ENCODE measurements around the gene ST6GALNAC2.

Gene ST6GALNAC2

DNA sequence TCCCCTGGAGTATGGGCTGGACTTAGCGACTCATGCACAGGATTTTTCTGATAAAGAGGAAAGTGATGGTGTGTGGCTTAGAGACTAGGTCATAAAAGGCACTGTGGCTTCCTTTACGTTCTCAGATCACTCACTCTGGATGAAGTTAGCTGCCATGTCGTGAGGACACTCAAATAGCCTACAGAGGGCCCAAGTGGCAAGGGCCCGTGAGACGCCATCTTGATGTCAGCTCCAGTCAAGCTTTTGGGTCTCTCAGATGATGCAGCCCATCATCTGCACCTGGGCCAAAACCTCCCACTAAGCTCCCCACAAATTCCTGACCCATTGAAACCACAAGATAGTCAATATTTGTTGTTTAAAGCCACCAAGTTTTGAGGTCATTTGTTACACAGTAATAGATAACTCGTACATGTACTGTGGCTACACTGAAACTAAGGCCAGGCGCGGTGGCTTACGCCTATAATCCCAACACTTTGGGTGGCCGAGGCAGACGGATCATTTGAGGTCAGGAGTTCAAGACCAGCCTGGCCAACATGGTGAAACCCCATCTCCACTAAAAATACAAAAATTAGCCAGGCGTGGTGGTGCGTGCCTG is 14.7 kb downstream of the ST6GALNAC2 start:
- TF ChIP-seq, protein P1, sequence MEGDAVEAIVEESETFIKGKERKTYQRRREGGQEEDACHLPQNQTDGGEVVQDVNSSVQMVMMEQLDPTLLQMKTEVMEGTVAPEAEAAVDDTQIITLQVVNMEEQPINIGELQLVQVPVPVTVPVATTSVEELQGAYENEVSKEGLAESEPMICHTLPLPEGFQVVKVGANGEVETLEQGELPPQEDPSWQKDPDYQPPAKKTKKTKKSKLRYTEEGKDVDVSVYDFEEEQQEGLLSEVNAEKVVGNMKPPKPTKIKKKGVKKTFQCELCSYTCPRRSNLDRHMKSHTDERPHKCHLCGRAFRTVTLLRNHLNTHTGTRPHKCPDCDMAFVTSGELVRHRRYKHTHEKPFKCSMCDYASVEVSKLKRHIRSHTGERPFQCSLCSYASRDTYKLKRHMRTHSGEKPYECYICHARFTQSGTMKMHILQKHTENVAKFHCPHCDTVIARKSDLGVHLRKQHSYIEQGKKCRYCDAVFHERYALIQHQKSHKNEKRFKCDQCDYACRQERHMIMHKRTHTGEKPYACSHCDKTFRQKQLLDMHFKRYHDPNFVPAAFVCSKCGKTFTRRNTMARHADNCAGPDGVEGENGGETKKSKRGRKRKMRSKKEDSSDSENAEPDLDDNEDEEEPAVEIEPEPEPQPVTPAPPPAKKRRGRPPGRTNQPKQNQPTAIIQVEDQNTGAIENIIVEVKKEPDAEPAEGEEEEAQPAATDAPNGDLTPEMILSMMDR (IDR thresholded peaks at IDR 0.05; ENCODE audit: low read depth, low read length, missing control alignments): no peak
- no peak overlapping the region for H3K4me3 ChIP-seq (replicated peaks; ENCODE audit: low read depth, low read length)
- no peak for DNase-seq (ENCODE audit: extremely low read depth, low read depth)

DNA sequence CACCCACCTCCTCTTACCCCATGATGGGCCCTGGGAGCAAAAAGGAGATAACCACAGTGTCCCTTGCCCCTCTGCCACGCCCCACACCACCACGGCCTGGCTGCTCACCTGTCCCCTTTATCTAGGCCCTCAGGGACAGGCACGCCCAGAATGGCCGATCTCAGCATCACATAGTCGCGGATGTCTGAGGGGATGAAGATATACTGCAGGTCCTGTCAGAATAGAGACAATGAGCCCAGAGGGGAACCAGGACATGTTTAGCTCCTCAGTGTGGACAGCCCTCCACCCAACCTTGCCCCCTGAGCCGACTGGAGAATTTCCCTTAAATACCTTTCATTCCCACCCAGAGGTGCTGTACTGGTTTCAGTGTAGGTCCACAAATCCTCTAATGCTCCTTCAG is 15.2 kb downstream of the ST6GALNAC2 start:
- no peak overlapping the region for H3K4me3 ChIP-seq (replicated peaks; ENCODE audit: low read depth, low read length)
- TF ChIP-seq, protein P1 (IDR thresholded peaks at IDR 0.05; ENCODE audit: low read depth, low read length, missing control alignments): no peak
- DNase-seq (ENCODE audit: extremely low read depth, low read depth): no peak

DNA sequence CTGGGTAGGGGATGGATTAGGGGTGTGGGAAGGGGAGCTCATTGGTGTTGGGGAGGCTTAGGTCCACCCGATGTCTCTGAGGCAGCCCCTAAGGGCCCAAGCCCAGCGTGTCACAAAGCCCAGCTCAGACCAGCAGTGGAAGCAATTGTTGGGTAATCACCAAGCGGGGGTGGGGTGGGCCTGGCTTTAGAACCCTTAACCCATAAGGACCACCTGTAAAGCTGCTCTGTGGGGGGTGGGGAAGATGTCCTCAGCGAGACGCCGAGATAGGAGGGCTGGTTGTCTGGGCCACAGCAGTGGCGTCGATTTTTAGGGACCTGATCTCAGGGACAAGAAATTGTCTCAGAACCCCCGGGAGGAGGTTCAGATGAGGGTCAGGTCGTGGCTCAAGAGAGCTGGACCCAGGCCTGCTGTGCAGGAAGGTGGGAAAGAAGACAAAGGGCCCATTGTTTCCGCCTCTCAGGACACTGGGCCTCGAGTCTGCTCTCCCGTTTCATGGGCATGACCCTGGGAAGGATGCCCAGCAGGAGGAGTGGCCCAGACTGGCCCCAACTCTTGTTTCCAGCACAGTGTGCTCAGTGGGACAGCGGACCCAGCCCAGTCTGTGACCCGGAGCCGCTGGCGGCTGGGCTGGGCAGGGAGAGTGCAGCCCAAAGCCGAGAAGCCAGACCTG is 15.9 kb downstream of the ST6GALNAC2 start:
- no peak overlapping the region for H3K4me3 ChIP-seq (replicated peaks; ENCODE audit: low read depth, low read length)
- TF ChIP-seq, protein P1 (IDR thresholded peaks at IDR 0.05; ENCODE audit: low read depth, low read length, missing control alignments): no peak
- DNase-seq (ENCODE audit: extremely low read depth, low read depth): no peak

DNA sequence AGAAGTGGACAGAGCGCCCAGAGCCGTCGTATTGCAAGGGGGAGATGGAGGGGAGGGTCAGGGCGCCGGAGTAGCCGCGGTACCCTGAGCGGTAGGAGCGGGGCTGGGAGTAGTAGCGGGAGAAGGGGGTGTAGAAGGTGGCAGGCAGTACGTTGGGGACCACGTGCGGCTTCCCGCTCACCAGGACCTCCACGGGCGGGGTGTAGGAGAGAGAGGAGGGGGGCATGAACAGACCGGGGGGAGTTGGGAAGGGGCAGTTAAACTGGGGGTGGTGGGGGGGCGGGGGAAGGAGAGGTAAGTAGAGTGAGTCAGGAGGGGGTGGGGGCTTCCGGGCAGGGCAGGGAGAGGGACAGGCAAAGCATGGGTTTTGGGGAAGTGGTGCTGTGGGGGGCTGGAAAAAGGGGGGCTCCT is 16.8 kb downstream of the ST6GALNAC2 start:
- TF ChIP-seq, protein P1 (IDR thresholded peaks at IDR 0.05; ENCODE audit: low read depth, low read length, missing control alignments): no peak
- H3K4me3 ChIP-seq (replicated peaks; ENCODE audit: low read depth, low read length): no peak overlapping the region
- DNase-seq (ENCODE audit: extremely low read depth, low read depth): no peak

DNA sequence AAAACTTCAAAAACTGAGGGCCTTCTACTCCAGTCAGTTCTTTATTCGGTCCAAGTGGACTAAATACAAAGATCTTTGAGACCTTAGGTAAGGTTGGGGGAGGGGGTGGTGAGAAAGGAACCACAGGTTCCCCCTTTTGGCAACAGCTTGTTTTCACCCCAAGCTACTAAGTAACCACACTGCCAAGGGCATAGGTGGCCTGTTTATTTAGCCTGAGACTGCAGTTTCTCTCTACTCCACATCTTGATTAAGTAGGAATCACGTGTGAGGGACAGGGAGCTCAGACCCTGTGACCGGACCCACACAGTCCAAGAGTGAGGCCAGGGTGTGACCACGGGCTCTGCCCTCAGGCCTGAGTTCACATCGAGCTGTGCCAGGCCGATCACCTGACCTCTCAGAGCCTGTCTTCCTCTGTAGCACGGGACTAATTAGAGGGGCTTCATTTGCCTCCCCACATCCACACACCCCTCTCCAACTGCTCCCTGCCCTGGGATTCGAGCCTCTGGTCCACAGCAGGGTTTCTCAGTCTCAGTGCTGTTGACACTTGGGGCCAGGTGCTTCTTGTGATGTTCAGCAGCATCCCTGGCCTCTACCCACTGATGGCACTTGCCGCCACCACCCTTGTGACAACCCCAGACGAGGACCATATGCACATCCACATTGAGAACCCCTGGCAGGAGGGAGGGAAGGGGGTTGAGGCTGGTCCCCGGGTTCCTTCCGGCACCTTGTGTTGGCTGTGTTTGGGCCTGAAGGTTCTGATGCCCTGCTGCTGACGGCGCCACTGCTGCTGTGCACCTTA is 17.8 kb downstream of the ST6GALNAC2 start:
- DNase-seq (ENCODE audit: extremely low read depth, low read depth): no peak
- TF ChIP-seq, protein P1 (IDR thresholded peaks at IDR 0.05; ENCODE audit: low read depth, low read length, missing control alignments): no peak
- no peak overlapping the region for H3K4me3 ChIP-seq (replicated peaks; ENCODE audit: low read depth, low read length)

DNA sequence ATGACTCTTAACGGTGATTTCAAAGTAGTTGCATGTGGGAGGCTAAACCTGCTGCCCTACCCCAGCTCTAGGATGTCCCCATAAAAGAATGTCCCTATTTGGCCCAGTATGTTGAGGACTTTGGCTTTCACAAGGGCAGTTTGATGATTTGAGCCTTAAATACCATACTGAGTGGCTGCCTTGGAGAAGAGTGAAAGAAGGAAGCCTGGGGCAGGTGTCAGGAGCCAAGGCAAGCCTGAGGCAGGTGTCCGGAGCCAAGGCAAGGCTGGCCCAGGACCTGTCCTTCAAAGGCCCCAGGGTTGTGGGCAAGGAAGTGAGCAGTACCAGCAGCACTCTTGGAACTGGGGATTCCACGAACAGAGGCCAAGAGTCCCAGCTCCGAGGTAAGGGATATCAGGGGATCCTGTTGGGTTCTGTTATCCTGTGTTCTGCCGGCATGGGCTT is 18.6 kb downstream of the ST6GALNAC2 start:
- TF ChIP-seq, protein P1 (IDR thresholded peaks at IDR 0.05; ENCODE audit: low read depth, low read length, missing control alignments): no peak
- no peak overlapping the region for H3K4me3 ChIP-seq (replicated peaks; ENCODE audit: low read depth, low read length)
- DNase-seq (ENCODE audit: extremely low read depth, low read depth): no peak

All from HFF-Myc (cell line).